Cardiac muscle cell (in vitro differentiated cells and primary cell): ENCODE results near the gene ELAPOR1. TPM values are rescaled to one million over a fixed set of nuclear protein-coding genes. Genes with fewer than 3 reads are reported as not detected.

Source experiments
- DNase-seq, 2 donors: peaks; one replicate each; pipeline versions ENCODE4 v3.0.0 to v3.0.0-alpha.2; 2010 to 2017; ENCODE audit warnings: low read depth in 1 of 2, low spot score in 1 of 2
- H3K27ac ChIP-seq: fragments of 200-600 bp; sonication (generic); 2 replicates; pipeline ENCODE4 v1.5.1; 2016
- H3K27me3 ChIP-seq: fragments of 200-600 bp; sonication (generic); 2 replicates; pipeline ENCODE4 v1.6.0; 2016; ENCODE audit warnings: control low read depth
- H3K36me3 ChIP-seq: fragments of 200-600 bp; sonication (generic); 2 replicates; pipeline ENCODE4 v1.5.1; 2016; ENCODE audit warnings: control low read depth
- H3K4me1 ChIP-seq: fragments of 200-600 bp; sonication (generic); 2 replicates; pipeline ENCODE4 v1.8.1; 2017; ENCODE audit warnings: low read depth, mild to moderate bottlenecking, mixed run types
- H3K4me3 ChIP-seq: fragments of 200-600 bp; sonication (generic); 2 replicates; pipeline ENCODE4 v1.5.1; 2016; ENCODE audit warnings: mild to moderate bottlenecking
- H3K9me3 ChIP-seq: fragments of 200-600 bp; sonication (generic); 2 replicates; pipeline ENCODE4 v1.5.1; 2017; ENCODE audit warnings: low read depth, mild to moderate bottlenecking, control low read depth
- CTCF ChIP-seq: IDR thresholded peaks from 2 replicates; pipeline ENCODE4 v1.5.1; 2012; ENCODE audit warnings: low read depth, mild to moderate bottlenecking, low read length
- polyA plus RNA-seq: library from polyadenylated mRNA; unstranded; fragments of >200 nt; fragmentation: Nextera tagmentation; extraction: Ambion mirVana; gene quantifications from 2 replicates; pipeline ENCODE4 v1.2.1, GENCODE V29; 2016
- total RNA-seq: library from RNA; depleted of rRNA; stranded (reverse); fragments of >200 nt; gene quantifications from 2 replicates; pipeline ENCODE4 v1.2.3, GENCODE V29; 2016

ELAPOR1 gene
- total and polyA plus RNA-seq, 2 experiments from 2014 or later: not detected

GRCh38 chr1:109084563-109085517 is 29.1 kb upstream of the ELAPOR1 start:
- H3K36me3 ChIP-seq: no peaks in the 10 kb centered on the region
- no peaks in the 10 kb centered on the region for H3K9me3 ChIP-seq
- no peak for DNase-seq
- no peaks in the 10 kb centered on the region for H3K27me3 ChIP-seq
- no peak overlapping the region for H3K27ac ChIP-seq
- no peaks in the 10 kb centered on the region for H3K4me1 ChIP-seq
- H3K4me3 ChIP-seq: no peak overlapping the region
- TF ChIP-seq CTCF: no peak

GRCh38 chr1:109089242-109090015 is 24.5 kb upstream of the ELAPOR1 start:
- Histone ChIP-seq H3K4me1 (peaks cover 7% of the 10 kb centered on the region), H3K27me3 (no peaks in the 10 kb centered on the region), H3K4me3 (no peak overlapping the region), H3K27ac (no peak overlapping the region), H3K36me3 (peaks cover 7% of the 10 kb centered on the region), H3K9me3 (no peaks in the 10 kb centered on the region)
- peak; percentile 37 to 80 for DNase-seq
- TF ChIP-seq CTCF: peak; percentile 62

- no peak for TF ChIP-seq CTCF
- Histone ChIP-seq H3K4me3 (peak within 1 kb of the TSS; percentile 71), H3K9me3 (no peaks in the 10 kb centered on the region), H3K27me3 (no peaks in the 10 kb centered on the region), H3K27ac (peak within 1 kb of the TSS; percentile 88), H3K4me1 (peaks cover 7% of the 10 kb centered on the region), H3K36me3 (peaks cover 12% of the 10 kb centered on the region)
- peak; percentile 95 to 97 for DNase-seq
Observed at GRCh38 chr1:109090196-109091077, 23.5 kb upstream of the ELAPOR1 start, which contains the start of gene TMEM167B. Gene TMEM167B, plus strand, starts transcription at chr1:109090764. Its CDS starts 109 bp downstream, at chr1:109090873.

- peak overlapping the region; percentile 88 for H3K27ac ChIP-seq
- no peak for TF ChIP-seq CTCF
Observed at GRCh38 chr1:109091078-109091838, 22.7 kb upstream of the ELAPOR1 start.

More at GRCh38 chr1:109091078-109091838, 22.7 kb upstream of the ELAPOR1 start:
- DNase-seq: peak; percentile 49 to 63
- H3K4me3 ChIP-seq: peak overlapping the region; percentile 71
- peaks cover 18% of the 10 kb centered on the region for H3K36me3 ChIP-seq
- H3K9me3 ChIP-seq: no peaks in the 10 kb centered on the region
- H3K27me3 ChIP-seq: no peaks in the 10 kb centered on the region
- H3K4me1 ChIP-seq: peaks cover 7% of the 10 kb centered on the region
